Mucosa of stomach (tissue), 1 donor: ENCODE data around the gene CD63.

Experiments used
- H3K27me3 ChIP-seq: one replicate; pipeline ENCODE4 v1.7.0; 2013; ENCODE audit warnings: mild to moderate bottlenecking, low read length; ENCODE audit not compliant: control insufficient read depth, insufficient read depth
- H3K36me3 ChIP-seq: one replicate; pipeline ENCODE4 v1.7.0; 2013; ENCODE audit warnings: low read length; ENCODE audit not compliant: control insufficient read depth, insufficient read depth
- H3K4me1 ChIP-seq: one replicate; pipeline ENCODE4 v1.7.0; 2013; ENCODE audit warnings: mild to moderate bottlenecking, low read length; ENCODE audit not compliant: control insufficient read depth, insufficient read depth
- H3K4me3 ChIP-seq: one replicate; pipeline ENCODE4 v1.7.0; 2013; ENCODE audit warnings: low read length
- H3K9ac ChIP-seq: one replicate; pipeline ENCODE4 v1.7.0; 2013; ENCODE audit warnings: mild to moderate bottlenecking, low read length, moderate library complexity
- H3K9me3 ChIP-seq: one replicate; pipeline ENCODE4 v1.7.0; 2013; ENCODE audit warnings: mild to moderate bottlenecking, low read length, moderate library complexity; ENCODE audit not compliant: control insufficient read depth
- donor health status: Pancreatic carcinoma.

Gene CD63

GRCh38 chr12:55705782-55706402, 22.9 kb downstream of the CD63 start:
- H3K4me1 ChIP-seq, result peaks cover 6% of the 10 kb centered on the region
- H3K27me3 ChIP-seq, result peaks cover 33% of the 10 kb centered on the region
- no peaks in the 10 kb centered on the region for H3K9me3 ChIP-seq
- H3K9ac ChIP-seq, result no peak overlapping the region
- no peak overlapping the region for H3K4me3 ChIP-seq
- H3K36me3 ChIP-seq, result no peaks in the 10 kb centered on the region

GRCh38 chr12:55704824-55705718, 23.7 kb downstream of the CD63 start:
- Histone ChIP-seq H3K9ac (no peak overlapping the region), H3K27me3 (peaks cover 33% of the 10 kb centered on the region), H3K4me1 (peaks cover 6% of the 10 kb centered on the region), H3K36me3 (no peaks in the 10 kb centered on the region), H3K9me3 (no peaks in the 10 kb centered on the region), H3K4me3 (no peak overlapping the region)

DNA sequence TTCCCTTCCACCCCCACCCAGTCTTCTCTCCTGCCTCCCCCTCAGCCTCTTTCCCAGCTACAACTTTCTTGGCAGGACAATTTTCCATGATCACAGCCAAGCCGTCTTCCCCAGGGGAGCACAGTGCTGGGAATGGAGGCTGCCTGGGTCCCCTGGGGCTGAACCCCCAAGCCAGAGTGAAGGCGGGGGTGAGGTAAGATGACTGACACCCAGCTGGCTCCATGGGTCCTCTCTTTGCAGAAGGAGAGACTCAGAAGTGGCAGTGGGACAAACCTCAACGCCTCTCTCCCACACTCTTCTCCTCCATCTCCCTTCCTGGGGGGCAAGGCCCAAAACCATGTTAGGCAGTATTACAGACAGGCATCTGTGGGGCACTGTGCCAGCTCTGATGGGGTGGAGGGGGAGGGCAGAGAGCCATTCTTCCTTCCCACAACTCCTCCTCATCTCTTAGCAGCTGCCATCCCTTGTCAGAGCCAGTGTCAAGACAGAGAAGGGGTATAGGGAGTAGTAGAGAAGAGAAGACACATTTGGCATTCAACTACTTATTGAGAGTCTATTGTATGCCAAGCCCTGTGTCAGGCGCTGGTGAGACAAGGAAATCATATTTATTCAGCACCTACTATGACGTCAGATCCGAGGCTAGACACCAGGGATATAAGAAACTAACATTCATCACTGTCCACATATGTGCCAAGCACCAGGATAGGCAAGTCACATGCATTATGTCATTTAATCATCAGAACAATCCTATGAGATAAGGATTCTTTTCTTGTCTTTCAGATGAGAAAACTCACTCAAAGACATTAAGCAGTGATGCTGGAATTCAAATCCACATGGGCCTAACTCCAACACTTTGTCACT, 24.7 kb downstream of the CD63 start:
- no peaks in the 10 kb centered on the region for H3K9me3 ChIP-seq
- no peak overlapping the region for H3K4me3 ChIP-seq
- H3K4me1 ChIP-seq, result peaks cover 6% of the 10 kb centered on the region
- H3K9ac ChIP-seq, result no peak overlapping the region
- H3K27me3 ChIP-seq, result peaks cover 28% of the 10 kb centered on the region
- no peaks in the 10 kb centered on the region for H3K36me3 ChIP-seq

DNA sequence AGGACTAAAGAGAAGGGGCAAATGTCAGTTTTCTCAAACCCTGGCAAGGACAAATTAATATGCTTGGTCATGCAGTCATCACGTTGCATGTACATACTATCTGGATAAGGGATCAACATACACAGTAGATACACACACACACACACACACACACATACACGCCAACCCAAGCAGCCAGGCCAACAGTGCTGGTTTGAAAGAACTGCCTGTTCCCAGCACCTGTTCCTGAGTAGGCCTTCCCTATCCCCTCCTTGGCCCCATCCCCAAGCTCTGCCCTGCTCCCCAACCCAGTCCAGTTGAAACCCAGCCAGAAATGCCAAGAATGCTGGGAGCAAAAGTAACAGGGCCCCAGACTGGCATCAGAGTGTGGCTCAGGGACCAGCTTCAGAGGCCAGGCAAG, 25.5 kb downstream of the CD63 start:
- Histone ChIP-seq H3K27me3 (peaks cover 23% of the 10 kb centered on the region), H3K36me3 (no peaks in the 10 kb centered on the region), H3K9ac (no peak overlapping the region), H3K4me1 (peaks cover 6% of the 10 kb centered on the region), H3K4me3 (no peak overlapping the region), H3K9me3 (no peaks in the 10 kb centered on the region)

DNA sequence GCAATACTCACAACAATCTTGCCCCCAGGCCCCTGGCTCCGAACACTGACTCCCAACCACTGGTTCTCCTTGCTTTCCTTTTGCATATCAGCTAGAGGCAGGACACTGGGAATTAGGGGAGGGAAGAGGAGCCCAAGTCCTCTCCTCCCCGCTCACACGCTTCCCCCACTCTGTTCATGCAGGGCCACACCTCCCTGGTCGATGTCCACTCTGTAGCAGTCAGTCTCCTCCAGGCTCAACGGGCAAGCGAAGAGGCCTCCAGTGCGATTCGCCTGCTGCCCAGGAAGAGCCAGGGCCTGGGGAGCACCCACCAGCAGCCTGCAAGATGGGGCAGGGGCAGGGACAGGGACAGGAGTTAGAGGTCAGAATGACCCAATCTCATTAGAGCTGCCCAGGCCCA, 25.9 kb downstream of the CD63 start:
- Histone ChIP-seq H3K9me3 (no peaks in the 10 kb centered on the region), H3K36me3 (no peaks in the 10 kb centered on the region), H3K9ac (no peak overlapping the region), H3K4me3 (no peak overlapping the region), H3K27me3 (peaks cover 19% of the 10 kb centered on the region), H3K4me1 (peaks cover 6% of the 10 kb centered on the region)

- Histone ChIP-seq H3K9ac (no peak overlapping the region), H3K4me3 (no peak overlapping the region), H3K4me1 (no peaks in the 10 kb centered on the region), H3K9me3 (no peaks in the 10 kb centered on the region), H3K36me3 (no peaks in the 10 kb centered on the region), H3K27me3 (peaks cover 6% of the 10 kb centered on the region)
Observed at GRCh38 chr12:55700255-55701018, 28.4 kb downstream of the CD63 start.

DNA sequence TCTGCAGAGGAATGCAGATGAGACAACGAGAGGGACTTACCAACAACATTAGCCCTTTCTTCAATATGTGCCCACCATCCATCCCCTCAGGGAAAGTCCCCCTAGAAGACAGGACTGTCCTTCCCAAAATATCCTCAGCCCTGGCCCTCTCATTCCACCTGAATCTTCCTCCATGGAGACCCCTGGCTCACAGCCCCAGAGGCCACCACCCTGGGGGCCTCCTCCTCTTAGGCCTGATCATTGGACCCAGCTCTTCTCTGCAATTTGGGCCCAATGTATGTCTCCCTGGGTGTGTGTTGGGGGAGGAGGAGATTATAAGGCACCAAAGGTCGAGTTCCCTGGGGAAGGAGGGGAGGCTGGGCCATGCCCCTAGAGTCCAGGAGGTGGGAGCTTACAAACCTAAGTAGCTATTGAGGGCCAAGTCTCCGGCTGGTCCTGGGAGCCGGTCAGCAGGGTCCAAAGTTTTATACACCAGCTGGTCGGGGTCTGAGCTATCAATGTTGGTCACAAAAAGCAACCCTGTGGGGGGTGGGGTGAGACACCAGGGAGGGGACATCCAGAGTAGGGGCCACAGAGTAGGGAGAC, 29.2 kb downstream of the CD63 start:
- no peaks in the 10 kb centered on the region for H3K36me3 ChIP-seq
- H3K4me1 ChIP-seq, result no peaks in the 10 kb centered on the region
- no peaks in the 10 kb centered on the region for H3K9me3 ChIP-seq
- H3K4me3 ChIP-seq, result no peak overlapping the region
- no peak overlapping the region for H3K9ac ChIP-seq
- peaks cover 6% of the 10 kb centered on the region for H3K27me3 ChIP-seq

DNA sequence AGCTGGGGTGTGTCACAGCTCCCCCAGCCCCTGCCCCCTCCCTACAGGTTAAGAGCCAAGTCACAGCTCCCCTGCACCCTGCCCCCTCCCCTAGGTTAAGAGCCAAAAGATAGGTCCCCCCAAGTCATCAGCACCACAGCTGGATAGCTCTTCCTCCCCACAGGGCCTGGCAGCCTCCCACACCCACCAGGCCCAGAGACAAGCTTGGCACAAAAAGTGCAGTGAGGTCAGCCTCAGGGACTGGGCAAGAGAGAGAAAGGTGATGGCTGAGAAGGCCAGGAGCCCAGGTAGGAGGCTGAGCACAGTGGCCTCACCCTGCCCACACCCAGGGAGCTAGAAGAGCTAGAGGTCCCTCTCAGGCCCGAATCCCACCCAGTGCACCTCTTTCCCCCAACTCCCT, 29.8 kb downstream of the CD63 start:
- Histone ChIP-seq H3K9ac (no peak overlapping the region), H3K36me3 (no peaks in the 10 kb centered on the region), H3K4me1 (no peaks in the 10 kb centered on the region), H3K27me3 (peaks cover 6% of the 10 kb centered on the region), H3K9me3 (no peaks in the 10 kb centered on the region), H3K4me3 (no peak overlapping the region)

- H3K9me3 ChIP-seq, result no peaks in the 10 kb centered on the region
- H3K36me3 ChIP-seq, result no peaks in the 10 kb centered on the region
- peaks cover 3% of the 10 kb centered on the region for H3K27me3 ChIP-seq
- no peak overlapping the region for H3K4me3 ChIP-seq
- no peak overlapping the region for H3K9ac ChIP-seq
- no peaks in the 10 kb centered on the region for H3K4me1 ChIP-seq
Observed at GRCh38 chr12:55698241-55698955, 30.4 kb downstream of the CD63 start.

GRCh38 chr12:55697686-55698085, 31.1 kb downstream of the CD63 start:
- Histone ChIP-seq H3K27me3 (no peaks in the 10 kb centered on the region), H3K9me3 (no peaks in the 10 kb centered on the region), H3K9ac (no peak overlapping the region), H3K4me1 (no peaks in the 10 kb centered on the region), H3K36me3 (no peaks in the 10 kb centered on the region), H3K4me3 (no peak overlapping the region)
